ENCODE results near the gene ITGB8. TPM values are rescaled to one million over a fixed set of nuclear protein-coding genes. Genes with fewer than 3 reads are reported as not detected.

ITGB8 gene
- total and polyA plus RNA-seq, 9 of the 15 experiments (the other 6 are each of a cell fraction or from before 2014, with no cell fraction given), result under 0.01 to 0.03 (median 0.02) TPM; not detected in 6

GRCh38 chr7:20439416-20440185, 108.9 kb downstream of the ITGB8 start:
- in situ Hi-C loops (cut with MboI) (loop anchor here (10.0 kb wide), 1 partner anchor 695 kb away; no protein-coding TSS in a partner anchor), intact Hi-C loops (cut with micrococcal nuclease) (loop anchor here (2.0 to 10.0 kb wide), 6 partner anchors 87 to 732 kb away; partner anchors contain the start of gene POLR1F)
- H3K27ac ChIP-seq (ENCODE audit: extremely low read depth, low read depth, low read length), result no peak overlapping the region
- no peak overlapping the region for H3K4me3 ChIP-seq
- POLR2A ChIA-PET, result interaction anchor here (1.6 kb wide), 1 partner anchor 10 kb away, joined by 3 read pairs; no protein-coding TSS in a partner anchor
- H3K27me3 ChIP-seq (ENCODE audit: control insufficient read depth in 2 of 2, insufficient read depth in 2 of 2, low read length in 2 of 2), result 0 out of 5 replicates have a peak, but pooled peaks cover 0 to 4% of the 10 kb centered on the region in 2 experiments
- no peaks in the 10 kb centered on the region for H3K36me3 ChIP-seq (ENCODE audit: control insufficient read depth, insufficient read depth, low read length)
- no peak for FAIRE-seq
- peak; percentile 34; the same call in 1 of the 3 replicates for ATAC-seq
- no peaks in the 10 kb centered on the region for H3K9me1 ChIP-seq (ENCODE audit: control insufficient read depth, insufficient read depth, low read length)
- DNase-seq (ENCODE audit: extremely low read depth in 1 of 4, low spot score in 3 of 4), result no peak
- H3K4me2 ChIP-seq (ENCODE audit: insufficient read depth, low read length), result no peak overlapping the region
- no peaks in the 10 kb centered on the region for H4K20me1 ChIP-seq (replicated peaks; ENCODE audit: control insufficient read depth, insufficient read depth, low read length)
- H3K4me1 ChIP-seq (replicated peaks in 1 of 2; ENCODE audit: control insufficient read depth in 2 of 2, insufficient read depth in 2 of 2, low read length in 2 of 2), result no peaks in the 10 kb centered on the region
- H3K79me2 ChIP-seq (ENCODE audit: control insufficient read depth, insufficient read depth, low read length), result no peaks in the 10 kb centered on the region
- 1% methylated on average over 10 of the region's 10 CpGs for WGBS (ENCODE audit: insufficient coverage, low coverage, missing lambda C conversion rate)
- H3K9ac ChIP-seq (ENCODE audit: insufficient read depth in 1 of 2, low read depth in 2 of 2, low read length in 2 of 2), result no peak overlapping the region
- BruUV-seq (replicated peaks), result no TSS peak
- CTCF ChIA-PET (ENCODE audit: low intra/inter-chr PET ratio), result interaction anchor here (1.5 to 1.8 kb wide), 2 partner anchors 281 to 685 kb away, joined by 5 to 6 read pairs; no protein-coding TSS in a partner anchor
- H2AFZ ChIP-seq (ENCODE audit: low read depth, low read length), result no peak overlapping the region
- H3K9me3 ChIP-seq (replicated peaks; ENCODE audit: control insufficient read depth, insufficient read depth, low read depth, low read length), result no peaks in the 10 kb centered on the region
- TF ChIP-seq NFIX (CRISPR knock-in tag; IDR thresholded peaks at IDR 0.05; ENCODE audit: low read depth) (no peak), TFAM (CRISPR knock-in tag; conservative IDR thresholded peaks at IDR 0.05) (no peak), ZNF324 (CRISPR knock-in tag; IDR thresholded peaks at IDR 0.05) (no peak), REST (IDR thresholded peaks at IDR 0.05; ENCODE audit: borderline replicate concordance) (no peak), REST (CRISPR knock-in tag; IDR thresholded peaks at IDR 0.05; ENCODE audit: low read depth) (no peak), RB1 (IDR thresholded peaks at IDR 0.05; ENCODE audit: low read depth) (no peak), DNMT1 (IDR thresholded peaks at IDR 0.05) (no peak), ZNF766 (CRISPR knock-in tag; conservative IDR thresholded peaks at IDR 0.05) (no peak), HMG20A (CRISPR knock-in tag; conservative IDR thresholded peaks at IDR 0.05) (no peak), SMARCB1 (IDR thresholded peaks at IDR 0.05; ENCODE audit: insufficient read length, low read depth) (no peak), PYGO2 (tag; IDR thresholded peaks at IDR 0.05) (no peak), BRF2 (IDR thresholded peaks at IDR 0.05; ENCODE audit: borderline replicate concordance, insufficient read depth, insufficient read length) (no peak), RCOR1 (IDR thresholded peaks at IDR 0.05; ENCODE audit: borderline replicate concordance in 1 of 2, low read depth in 2 of 2, low read length in 2 of 2) (no peak)
